ENCODE measurements around the gene SLC17A1.
"Not testable (repeated sequence)": the region's sequence is repeated elsewhere in the genome, so short reads cannot be mapped to it uniquely, and the experiment has no call there.

SLC17A1 gene

DNA sequence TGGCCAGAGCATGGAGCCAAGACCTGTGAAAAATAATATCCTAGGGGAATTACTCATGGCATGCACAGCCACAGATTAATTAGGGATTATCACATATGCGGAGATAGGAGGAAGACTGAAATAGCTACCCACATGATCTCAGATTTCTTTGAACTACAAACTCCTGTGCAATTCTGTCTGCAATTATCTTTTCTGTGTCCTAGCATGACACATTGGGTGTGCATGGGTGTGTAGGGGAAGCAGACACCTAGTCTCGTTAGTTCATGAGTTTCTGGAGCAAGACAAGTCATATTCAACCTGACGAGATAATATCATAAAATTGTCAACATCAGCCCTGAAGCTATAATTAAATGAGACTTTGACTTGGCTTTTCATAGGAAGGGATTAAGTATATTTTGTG is 80.9 kb downstream of the SLC17A1 start:
- no peak for TF ChIP-seq CTCF (IDR thresholded peaks at IDR 0.05; ENCODE audit: borderline replicate concordance, insufficient read depth, low read depth, low read length)
- no peak overlapping the region for H3K4me3 ChIP-seq (ENCODE audit: low read depth, low read length)

DNA sequence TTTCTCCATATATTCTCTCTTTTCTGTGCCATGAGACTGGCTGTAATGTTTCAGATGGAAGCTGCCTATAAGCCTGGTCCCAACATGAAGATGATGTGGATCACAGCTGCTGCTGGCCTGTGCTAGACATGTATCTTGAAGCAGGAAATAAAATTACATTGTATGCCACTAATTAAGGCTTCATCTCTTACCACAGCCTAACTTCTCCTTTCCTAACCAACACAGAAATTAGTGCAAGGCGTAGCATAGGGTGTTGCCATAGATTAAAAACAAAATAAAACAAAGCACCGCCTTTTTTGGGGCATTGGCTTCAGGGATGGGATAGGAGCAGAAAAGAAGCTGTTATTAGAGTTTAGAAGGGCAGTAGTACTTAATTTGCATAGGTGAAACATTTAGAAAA is 82.0 kb downstream of the SLC17A1 start:
- TF ChIP-seq CTCF (IDR thresholded peaks at IDR 0.05; ENCODE audit: borderline replicate concordance, insufficient read depth, low read depth, low read length) = no peak
- H3K4me3 ChIP-seq (ENCODE audit: low read depth, low read length) = no peak overlapping the region

- not testable (repeated sequence) for H3K4me3 ChIP-seq (ENCODE audit: low read depth, low read length)
These were observed 83.0 kb downstream of the SLC17A1 start for GRCh38 chr6:25748601-25749517.

- TF ChIP-seq CTCF (IDR thresholded peaks at IDR 0.05; ENCODE audit: borderline replicate concordance, insufficient read depth, low read depth, low read length) = no peak
These were observed 83.8 kb downstream of the SLC17A1 start for GRCh38 chr6:25748049-25748448.

DNA sequence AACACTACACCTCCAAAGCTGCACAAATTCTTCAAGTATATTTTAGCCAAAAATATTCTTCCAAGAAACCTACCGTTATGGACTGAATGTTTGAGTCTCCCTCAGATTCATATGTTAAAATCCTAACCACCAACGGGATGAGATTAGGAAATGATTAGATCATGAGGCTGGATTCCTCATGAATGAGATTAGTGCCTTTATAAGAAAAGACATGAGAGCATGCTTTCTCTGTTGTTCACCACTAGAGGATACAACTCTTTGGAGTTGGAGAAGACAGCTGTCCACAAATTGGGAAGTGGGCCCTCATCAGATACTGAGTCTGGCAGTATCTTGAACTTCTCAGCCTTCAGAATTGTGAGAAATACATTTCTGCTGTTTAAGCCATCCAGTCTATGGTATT is 84.4 kb downstream of the SLC17A1 start:
- TF ChIP-seq CTCF (IDR thresholded peaks at IDR 0.05; ENCODE audit: borderline replicate concordance, insufficient read depth, low read depth, low read length) = no peak
- H3K4me3 ChIP-seq (ENCODE audit: low read depth, low read length) = no peak overlapping the region

More at GRCh38 chr6:25748049-25748448, 83.8 kb downstream of the SLC17A1 start:
- no peak overlapping the region for H3K4me3 ChIP-seq (ENCODE audit: low read depth, low read length)

GRCh38 chr6:25746968-25747367 is 84.9 kb downstream of the SLC17A1 start:
- H3K4me3 ChIP-seq (ENCODE audit: low read depth, low read length) = no peak overlapping the region
- no peak for TF ChIP-seq CTCF (IDR thresholded peaks at IDR 0.05; ENCODE audit: borderline replicate concordance, insufficient read depth, low read depth, low read length)

DNA sequence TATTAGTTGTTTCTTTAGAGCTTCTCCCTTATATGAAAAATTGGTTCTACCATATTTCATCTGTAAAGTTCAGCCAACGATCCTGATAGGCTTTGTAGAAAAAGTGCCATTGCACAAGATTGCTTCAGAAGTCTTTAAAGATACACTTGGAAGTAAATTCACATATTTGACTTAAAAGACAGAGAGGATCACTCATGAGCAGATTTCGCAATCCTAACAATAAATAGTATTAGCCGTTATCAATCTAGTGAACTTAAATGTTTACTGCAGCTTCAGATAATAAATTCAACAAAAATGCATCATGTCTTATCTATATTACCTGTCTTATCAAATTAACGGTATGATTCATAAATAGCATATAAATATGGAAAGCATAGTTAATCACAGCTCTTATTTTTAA is 86.0 kb downstream of the SLC17A1 start:
- TF ChIP-seq CTCF (IDR thresholded peaks at IDR 0.05; ENCODE audit: borderline replicate concordance, insufficient read depth, low read depth, low read length) = no peak
- H3K4me3 ChIP-seq (ENCODE audit: low read depth, low read length) = no peak overlapping the region

Measured in GM12875 (cell line).